Measurements from ENCODE around the gene SNCAIP. TPM values are rescaled to one million over a fixed set of nuclear protein-coding genes. Genes with fewer than 3 reads are reported as not detected.
"Not testable (repeated sequence)": the region's sequence is repeated elsewhere in the genome, so short reads cannot be mapped to it uniquely, and the experiment has no call there.

The SNCAIP gene
- total RNA-seq, 1 donor from 2014 or later: 1.3 TPM

- intact Hi-C loops (cut with DNase I): no loop called here
- DNase-seq (ENCODE audit: low spot score): no peak
These were observed 161.9 kb downstream of the SNCAIP start for GRCh38 chr5:122473941-122474340.

GRCh38 chr5:122478741-122479442, 166.9 kb downstream of the SNCAIP start:
- no peak for DNase-seq (ENCODE audit: low spot score)

GRCh38 chr5:122480146-122480545, 168.1 kb downstream of the SNCAIP start:
- no peak for DNase-seq (ENCODE audit: low spot score)
- intact Hi-C loops (cut with DNase I): no loop called here

More at GRCh38 chr5:122478741-122479442, 166.9 kb downstream of the SNCAIP start:
- intact Hi-C loops (cut with DNase I): no loop called here

GRCh38 chr5:122484103-122484502, 172.1 kb downstream of the SNCAIP start:
- DNase-seq (ENCODE audit: low spot score): no peak
- intact Hi-C loops (cut with DNase I): no loop called here

GRCh38 chr5:122485226-122485625, 173.2 kb downstream of the SNCAIP start:
- intact Hi-C loops (cut with DNase I): no loop called here

GRCh38 chr5:122486616-122487015, 174.6 kb downstream of the SNCAIP start:
- DNase-seq (ENCODE audit: low spot score); intact Hi-C loops (cut with DNase I): not testable (repeated sequence)

More at GRCh38 chr5:122485226-122485625, 173.2 kb downstream of the SNCAIP start:
- DNase-seq (ENCODE audit: low spot score): no peak

GRCh38 chr5:122490718-122491117, 178.7 kb downstream of the SNCAIP start:
- intact Hi-C loops (cut with DNase I): no loop called here
- no peak for DNase-seq (ENCODE audit: low spot score)

GRCh38 chr5:122492675-122493074, 180.6 kb downstream of the SNCAIP start:
- intact Hi-C loops (cut with DNase I): no loop called here
- DNase-seq (ENCODE audit: low spot score): no peak

GRCh38 chr5:122493091-122494021, 181.3 kb downstream of the SNCAIP start:
- intact Hi-C loops (cut with DNase I): no loop called here
- DNase-seq (ENCODE audit: low spot score): peak; percentile 88

- intact Hi-C loops (cut with DNase I): no loop called here
- DNase-seq (ENCODE audit: low spot score): no peak
These were observed 182.1 kb downstream of the SNCAIP start for GRCh38 chr5:122494109-122494508.

GRCh38 chr5:122498163-122498562, 186.1 kb downstream of the SNCAIP start:
- DNase-seq (ENCODE audit: low spot score): no peak
- intact Hi-C loops (cut with DNase I): loop anchor here (5.0 kb wide), 1 partner anchor 301 kb away; no protein-coding TSS in a partner anchor

GRCh38 chr5:122499585-122499984, 187.5 kb downstream of the SNCAIP start:
- no peak for DNase-seq (ENCODE audit: low spot score)
- intact Hi-C loops (cut with DNase I): loop anchor here (5.0 kb wide), 1 partner anchor 302 kb away; no protein-coding TSS in a partner anchor

- intact Hi-C loops (cut with DNase I): loop anchor here (10.0 kb wide), 1 partner anchor 864 kb away; no protein-coding TSS in a partner anchor
- DNase-seq (ENCODE audit: low spot score): no peak
These were observed 188.4 kb downstream of the SNCAIP start for GRCh38 chr5:122500245-122501088.

- intact Hi-C loops (cut with DNase I): loop anchor here (10.0 kb wide), 1 partner anchor 864 kb away; no protein-coding TSS in a partner anchor
- DNase-seq (ENCODE audit: low spot score): no peak
These were observed 189.0 kb downstream of the SNCAIP start for GRCh38 chr5:122501089-122501435.

GRCh38 chr5:122507045-122507444, 195.0 kb downstream of the SNCAIP start:
- DNase-seq (ENCODE audit: low spot score): no peak
- intact Hi-C loops (cut with DNase I): loop anchor here (10.0 kb wide), 1 partner anchor 858 kb away; no protein-coding TSS in a partner anchor

GRCh38 chr5:122507581-122507980, 195.5 kb downstream of the SNCAIP start:
- intact Hi-C loops (cut with DNase I): loop anchor here (10.0 kb wide), 1 partner anchor 857 kb away; no protein-coding TSS in a partner anchor
- no peak for DNase-seq (ENCODE audit: low spot score)

GRCh38 chr5:122508623-122509022, 196.6 kb downstream of the SNCAIP start:
- DNase-seq (ENCODE audit: low spot score): no peak
- intact Hi-C loops (cut with DNase I): loop anchor here (10.0 kb wide), 1 partner anchor 856 kb away; no protein-coding TSS in a partner anchor

Data from cardiac septum (tissue), 1 donor.